ENCODE measurements around the gene NMBR.
"Not testable (repeated sequence)": the region's sequence is repeated elsewhere in the genome, so short reads cannot be mapped to it uniquely, and the experiment has no call there.

Gene NMBR

GRCh38 chr6:142146828-142147662, at the start of gene NMBR, which contains the start of gene VTA1:
Gene NMBR (minus strand): TSS chr6:142147122. CDS start chr6:142088658, 58,464 bp downstream.
Gene VTA1 (plus strand): TSS chr6:142147263. CDS start chr6:142147288, 25 bp downstream.
- peak; percentile 87 to 91 for DNase-seq (ENCODE audit: extremely low read depth in 1 of 2, low read depth in 1 of 2)

- DNase-seq (ENCODE audit: extremely low read depth in 1 of 2, low read depth in 1 of 2): no peak
These were observed 49.1 kb upstream of the NMBR start for GRCh38 chr6:142195862-142196541.

GRCh38 chr6:142193621-142194020, 46.7 kb upstream of the NMBR start:
- DNase-seq (ENCODE audit: extremely low read depth in 1 of 2, low read depth in 1 of 2): no peak

- no peak for DNase-seq (ENCODE audit: extremely low read depth in 1 of 2, low read depth in 1 of 2)
These were observed 45.4 kb upstream of the NMBR start for GRCh38 chr6:142192343-142192742.

- no peak for DNase-seq (ENCODE audit: extremely low read depth in 1 of 2, low read depth in 1 of 2)
These were observed 42.1 kb upstream of the NMBR start for GRCh38 chr6:142189057-142189456.

GRCh38 chr6:142188341-142188740, 41.4 kb upstream of the NMBR start:
- DNase-seq (ENCODE audit: extremely low read depth in 1 of 2, low read depth in 1 of 2): not testable (repeated sequence)

GRCh38 chr6:142187209-142187608, 40.3 kb upstream of the NMBR start:
- no peak for DNase-seq (ENCODE audit: extremely low read depth in 1 of 2, low read depth in 1 of 2)

- no peak for DNase-seq (ENCODE audit: extremely low read depth in 1 of 2, low read depth in 1 of 2)
These were observed 38.7 kb upstream of the NMBR start for GRCh38 chr6:142185641-142186040.

GRCh38 chr6:142184307-142184706, 37.4 kb upstream of the NMBR start:
- DNase-seq (ENCODE audit: extremely low read depth in 1 of 2, low read depth in 1 of 2): no peak

- no peak for DNase-seq (ENCODE audit: extremely low read depth in 1 of 2, low read depth in 1 of 2)
These were observed 36.4 kb upstream of the NMBR start for GRCh38 chr6:142183351-142183750.

- DNase-seq (ENCODE audit: extremely low read depth in 1 of 2, low read depth in 1 of 2): no peak
These were observed 35.1 kb upstream of the NMBR start for GRCh38 chr6:142182004-142182403.

- DNase-seq (ENCODE audit: extremely low read depth in 1 of 2, low read depth in 1 of 2): no peak
These were observed 31.2 kb upstream of the NMBR start for GRCh38 chr6:142178129-142178528.

GRCh38 chr6:142174703-142175102, 27.8 kb upstream of the NMBR start:
- no peak for DNase-seq (ENCODE audit: extremely low read depth in 1 of 2, low read depth in 1 of 2)

GRCh38 chr6:142173980-142174379, 27.1 kb upstream of the NMBR start:
- no peak for DNase-seq (ENCODE audit: extremely low read depth in 1 of 2, low read depth in 1 of 2)

- no peak for DNase-seq (ENCODE audit: extremely low read depth in 1 of 2, low read depth in 1 of 2)
These were observed 25.8 kb upstream of the NMBR start for GRCh38 chr6:142172758-142173157.

- no peak for DNase-seq (ENCODE audit: extremely low read depth in 1 of 2, low read depth in 1 of 2)
These were observed 24.4 kb upstream of the NMBR start for GRCh38 chr6:142171351-142171750.

- DNase-seq (ENCODE audit: extremely low read depth in 1 of 2, low read depth in 1 of 2): no peak
These were observed 20.6 kb upstream of the NMBR start for GRCh38 chr6:142167486-142167885.

GRCh38 chr6:142167071-142167470, 20.1 kb upstream of the NMBR start:
- no peak for DNase-seq (ENCODE audit: extremely low read depth in 1 of 2, low read depth in 1 of 2)

- no peak for DNase-seq (ENCODE audit: extremely low read depth in 1 of 2, low read depth in 1 of 2)
These were observed 18.3 kb upstream of the NMBR start for GRCh38 chr6:142165227-142165626.

GRCh38 chr6:142162780-142163179, 15.9 kb upstream of the NMBR start:
- no peak for DNase-seq (ENCODE audit: extremely low read depth in 1 of 2, low read depth in 1 of 2)

- not testable (repeated sequence) for DNase-seq (ENCODE audit: extremely low read depth in 1 of 2, low read depth in 1 of 2)
These were observed 9.8 kb upstream of the NMBR start for GRCh38 chr6:142156758-142157068.
